Dermis microvascular lymphatic vessel endothelial cell (primary cell): ENCODE results near the gene CAMTA1. TPM values are rescaled to one million over a fixed set of nuclear protein-coding genes. Genes with fewer than 3 reads are reported as not detected.

Source experiments
- DNase-seq, 2 donors: peaks; one replicate each; pipeline versions ENCODE4 v3.0.0 to v3.0.0-alpha.2; 2010; ENCODE audit warnings: low read depth in 2 of 2
- total RNA-seq: library from RNA; depleted of rRNA; stranded (reverse); fragments of >200 nt; gene quantifications from 2 replicates; pipeline ENCODE4 v1.2.1, GENCODE V29; 2014

The CAMTA1 gene
- total RNA-seq, 1 donor from 2014 or later: 33.9 TPM

DNA sequence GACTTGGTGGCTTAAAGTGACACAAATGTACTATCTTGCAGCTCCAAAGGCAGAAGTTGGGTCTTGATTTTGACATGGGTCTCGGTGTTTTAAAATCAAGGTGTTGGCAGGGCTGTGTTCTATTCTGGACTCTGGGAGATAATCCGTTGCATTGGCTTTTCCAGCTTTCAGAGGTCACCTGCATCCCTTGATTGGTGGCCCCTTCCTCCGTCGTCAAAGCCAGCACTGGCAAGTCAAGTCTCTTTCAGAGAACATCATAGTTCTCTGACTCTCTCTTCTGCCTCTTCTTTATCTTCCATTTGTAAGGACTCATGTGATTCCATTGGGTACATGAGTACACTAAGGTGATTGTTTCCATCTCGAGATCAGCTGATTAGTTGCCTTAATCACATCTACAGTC, 172.1 kb downstream of the CAMTA1 start:
- DNase-seq: no peak

DNA sequence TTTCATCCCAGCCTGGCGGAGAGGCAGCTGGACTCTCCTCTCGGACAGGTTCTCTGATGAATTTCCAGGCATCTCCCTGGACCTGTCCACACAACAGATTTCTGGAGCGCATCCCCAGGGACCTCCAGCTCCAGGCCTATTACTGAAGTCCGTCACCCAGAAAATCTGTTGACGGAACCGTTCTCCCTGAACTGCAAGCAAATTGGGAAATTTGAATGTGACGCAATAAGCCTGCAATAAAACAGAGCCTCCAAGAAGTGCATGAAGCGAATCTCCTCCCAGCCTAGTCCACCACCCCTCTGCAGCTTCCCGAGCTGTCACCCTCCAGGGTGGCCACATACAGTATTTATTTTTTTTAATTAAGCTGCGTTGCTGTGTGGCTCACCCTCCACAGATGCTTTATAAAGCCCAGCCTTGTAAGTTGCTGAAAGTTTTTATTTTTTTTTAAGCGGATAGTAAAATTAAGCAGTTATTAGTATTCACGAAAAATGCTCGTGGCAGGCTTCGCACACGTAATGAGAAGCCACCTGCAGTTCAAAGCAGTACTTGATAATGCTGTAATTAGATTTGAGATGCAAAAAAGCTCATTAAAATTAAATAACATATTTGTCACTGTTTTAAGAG, 173.3 kb downstream of the CAMTA1 start:
- no peak for DNase-seq

DNA sequence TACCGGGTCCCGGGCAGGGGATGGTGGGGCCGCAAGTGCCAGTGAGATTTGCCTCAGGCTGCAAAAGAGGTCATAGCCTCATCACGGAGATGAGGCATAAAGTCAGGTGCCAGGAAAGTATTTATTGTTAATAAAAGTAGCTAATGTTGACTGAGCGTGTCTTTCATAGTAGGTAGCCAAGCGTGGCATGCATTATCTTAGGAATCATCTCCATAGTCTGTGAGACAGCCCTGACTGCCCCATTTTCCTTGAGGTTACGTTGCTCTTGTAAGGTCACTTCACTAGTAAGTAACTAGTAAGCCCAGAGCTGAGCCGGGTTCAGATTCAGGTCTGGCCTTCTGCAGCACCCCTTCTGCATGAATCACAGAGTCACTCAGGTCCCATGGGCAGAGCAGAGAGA, 174.2 kb downstream of the CAMTA1 start:
- no peak for DNase-seq

DNA sequence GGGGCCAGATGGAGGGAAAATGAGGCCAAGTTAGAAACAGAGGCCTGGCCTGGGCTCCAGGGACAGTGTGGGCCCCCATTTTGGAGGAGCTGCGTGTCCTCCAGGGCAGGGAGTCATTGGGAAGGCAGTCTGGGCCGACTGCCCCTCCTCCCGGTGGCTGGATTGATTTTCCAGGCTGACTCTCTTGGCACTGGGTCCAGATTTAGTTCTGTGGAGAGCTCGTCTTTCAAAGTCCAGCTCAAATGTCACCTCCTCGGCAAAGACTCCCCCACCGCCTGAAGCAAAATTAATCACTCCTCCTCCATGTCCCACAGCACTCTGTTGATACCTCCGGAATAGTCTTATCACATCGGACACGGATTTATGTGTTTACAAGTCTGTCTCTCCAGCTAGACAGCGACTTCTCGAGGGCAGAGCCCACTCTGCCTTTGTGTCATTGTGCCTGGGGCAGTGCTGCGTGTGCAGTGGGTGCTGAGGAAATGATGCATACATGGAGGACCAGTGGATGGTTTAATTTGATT, 175.1 kb downstream of the CAMTA1 start:
- no peak for DNase-seq

DNA sequence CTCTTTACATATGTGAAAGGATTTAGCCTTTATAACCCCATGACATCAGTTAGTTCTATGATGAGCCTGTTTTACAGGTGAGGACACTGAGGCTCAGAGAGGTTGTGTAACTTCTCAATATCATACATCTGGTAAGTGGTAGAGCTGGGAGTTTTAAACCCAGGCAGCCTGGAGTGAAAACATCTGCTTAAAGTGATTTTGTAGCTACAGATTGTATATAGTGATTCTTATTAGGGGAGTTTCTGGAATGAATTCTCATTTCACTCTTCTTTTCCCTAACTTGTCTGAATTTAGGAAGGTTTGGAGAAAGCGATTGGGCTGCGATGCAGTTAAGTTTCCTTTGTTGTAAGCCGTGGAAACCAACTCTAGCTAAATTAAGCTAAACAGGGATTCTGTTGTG, 175.6 kb downstream of the CAMTA1 start:
- no peak for DNase-seq

DNA sequence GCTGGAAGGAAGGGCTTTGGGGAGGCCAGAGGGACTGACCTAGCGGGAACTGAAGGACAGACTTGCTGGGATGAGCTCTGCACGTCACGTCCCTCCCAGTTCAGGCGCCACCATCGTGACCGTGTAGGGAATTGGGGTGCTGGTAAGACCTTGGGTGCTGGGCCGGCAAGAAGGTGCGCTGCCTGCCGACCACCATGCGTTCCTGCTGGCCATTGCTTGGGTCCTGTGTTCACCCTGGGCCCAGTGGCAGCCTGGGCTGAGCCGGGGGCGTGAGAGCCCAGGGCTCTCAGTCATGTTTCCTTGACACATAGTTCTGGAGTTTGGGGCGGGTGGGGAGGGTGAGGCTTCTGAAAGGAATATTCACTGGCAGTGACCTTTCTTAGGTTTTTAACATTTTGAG, 176.0 kb downstream of the CAMTA1 start:
- no peak for DNase-seq

DNA sequence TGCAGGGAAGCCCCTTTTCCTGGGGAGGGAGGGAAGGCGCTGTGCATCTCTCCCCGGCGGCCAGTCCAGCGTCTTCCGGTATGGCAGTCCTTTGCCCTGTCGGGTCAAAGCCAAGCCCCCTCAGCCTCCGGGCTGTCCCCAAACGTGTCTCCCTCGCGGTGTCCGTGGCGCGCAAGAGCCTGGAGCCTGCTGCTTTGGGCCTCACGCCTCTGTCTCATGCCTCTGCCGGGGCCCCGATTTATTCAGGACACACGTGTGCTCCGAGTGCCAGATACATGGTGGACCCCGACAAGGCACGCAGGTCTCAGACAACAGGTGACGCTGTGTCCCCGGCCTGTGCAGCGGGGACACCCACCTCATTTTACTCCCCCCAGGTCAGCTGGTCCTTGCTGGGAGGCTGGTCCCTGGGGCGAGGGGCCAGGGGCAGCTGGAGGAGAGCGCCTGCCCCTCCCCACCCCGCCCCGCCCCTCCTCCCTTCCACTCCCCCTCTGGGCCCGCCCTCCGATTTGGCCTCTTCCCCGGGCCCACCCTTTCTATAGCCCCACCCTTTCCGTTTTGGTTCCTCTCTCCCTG, 176.7 kb downstream of the CAMTA1 start:
- no peak for DNase-seq

DNA sequence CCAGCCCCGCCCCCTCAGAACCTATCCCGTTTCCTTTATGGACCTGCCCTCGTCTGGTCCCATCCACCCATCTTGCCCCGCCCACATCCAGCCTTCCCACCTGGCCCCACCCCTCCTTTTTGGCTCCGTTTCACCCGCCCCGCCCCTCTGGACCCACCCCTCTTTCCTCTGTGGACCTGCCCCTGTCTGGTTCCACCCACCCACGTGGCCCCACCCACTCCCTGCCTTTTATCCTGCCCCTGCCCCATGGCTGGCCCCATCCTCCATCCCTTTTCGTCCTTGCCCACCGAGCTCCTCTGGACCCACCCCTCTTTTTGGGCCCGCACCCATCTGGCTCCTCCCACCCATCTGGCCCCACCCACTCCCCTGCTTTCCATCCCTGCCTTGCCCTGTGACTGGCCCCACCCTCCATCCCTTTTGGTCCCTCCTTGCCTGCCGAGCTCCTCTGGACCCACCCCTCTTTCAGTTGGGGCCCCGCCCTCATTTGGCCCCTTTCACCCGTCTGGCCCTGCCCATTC, 177.3 kb downstream of the CAMTA1 start:
- no peak for DNase-seq

DNA sequence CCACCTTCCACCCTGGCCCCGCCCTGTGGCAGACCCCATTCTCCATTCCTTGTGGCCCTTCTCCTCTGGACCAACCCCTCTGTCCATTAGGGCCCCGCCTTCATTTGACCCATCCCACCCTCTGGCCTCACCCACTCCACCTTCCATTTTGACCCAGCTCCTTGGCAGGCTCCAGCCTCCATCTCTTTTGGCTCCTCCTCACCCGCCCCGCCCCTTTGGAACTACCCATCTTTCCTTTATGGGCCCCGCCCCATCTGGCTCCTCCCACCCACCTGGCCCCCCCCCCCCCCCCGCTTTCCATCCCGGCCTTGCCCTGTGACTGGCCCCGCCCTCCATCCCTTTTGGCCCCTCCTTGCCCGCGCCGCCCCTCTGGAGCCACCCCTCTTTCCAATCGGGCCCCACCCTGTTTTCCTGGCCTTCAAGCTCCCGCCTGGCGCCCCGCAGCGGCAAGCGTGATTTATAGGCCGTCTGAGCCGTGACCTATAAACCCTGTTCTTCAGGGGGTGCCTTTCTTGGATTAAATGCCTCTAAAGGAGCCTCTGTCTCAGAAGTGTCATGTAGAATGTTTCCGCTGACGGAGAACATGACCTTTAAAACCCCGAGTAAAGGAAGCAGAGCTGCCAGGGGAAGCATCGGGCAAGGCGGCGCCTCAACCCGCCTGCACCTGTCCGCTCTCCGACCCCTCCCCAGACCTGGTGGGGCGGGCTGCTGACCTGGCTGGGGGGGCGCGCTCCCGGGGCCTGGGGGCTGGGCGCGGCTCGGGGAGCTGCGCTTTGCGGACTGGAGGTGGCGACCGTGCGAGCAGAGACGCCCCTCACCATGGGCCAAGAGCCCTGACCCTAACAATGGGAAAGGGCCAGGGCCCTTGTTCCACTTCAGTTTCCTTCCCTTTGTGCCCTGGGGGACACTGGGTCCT, 178.0 kb downstream of the CAMTA1 start:
- peak in 1 of 2 donors; percentile 10 for DNase-seq

DNA sequence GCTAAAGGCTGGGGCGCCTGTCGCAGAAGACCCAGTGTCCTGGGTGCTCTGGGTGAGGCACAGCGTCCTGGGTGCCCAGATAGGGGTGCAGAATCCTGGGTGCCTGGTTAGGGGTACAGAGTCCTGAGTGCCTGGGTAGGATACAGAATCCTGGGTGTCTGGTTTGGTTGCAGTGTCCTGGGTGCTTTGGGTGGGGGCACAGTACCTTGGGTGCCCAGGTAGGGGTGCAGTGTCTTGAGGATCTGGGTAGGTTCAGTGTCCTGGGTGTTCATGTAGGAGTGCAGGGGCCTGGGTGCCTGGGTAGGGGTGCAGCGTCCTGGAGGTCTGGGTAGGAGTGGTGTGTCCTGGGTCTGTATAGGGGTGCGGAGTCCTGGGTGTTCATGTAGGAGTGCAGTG, 178.7 kb downstream of the CAMTA1 start:
- no peak for DNase-seq

DNA sequence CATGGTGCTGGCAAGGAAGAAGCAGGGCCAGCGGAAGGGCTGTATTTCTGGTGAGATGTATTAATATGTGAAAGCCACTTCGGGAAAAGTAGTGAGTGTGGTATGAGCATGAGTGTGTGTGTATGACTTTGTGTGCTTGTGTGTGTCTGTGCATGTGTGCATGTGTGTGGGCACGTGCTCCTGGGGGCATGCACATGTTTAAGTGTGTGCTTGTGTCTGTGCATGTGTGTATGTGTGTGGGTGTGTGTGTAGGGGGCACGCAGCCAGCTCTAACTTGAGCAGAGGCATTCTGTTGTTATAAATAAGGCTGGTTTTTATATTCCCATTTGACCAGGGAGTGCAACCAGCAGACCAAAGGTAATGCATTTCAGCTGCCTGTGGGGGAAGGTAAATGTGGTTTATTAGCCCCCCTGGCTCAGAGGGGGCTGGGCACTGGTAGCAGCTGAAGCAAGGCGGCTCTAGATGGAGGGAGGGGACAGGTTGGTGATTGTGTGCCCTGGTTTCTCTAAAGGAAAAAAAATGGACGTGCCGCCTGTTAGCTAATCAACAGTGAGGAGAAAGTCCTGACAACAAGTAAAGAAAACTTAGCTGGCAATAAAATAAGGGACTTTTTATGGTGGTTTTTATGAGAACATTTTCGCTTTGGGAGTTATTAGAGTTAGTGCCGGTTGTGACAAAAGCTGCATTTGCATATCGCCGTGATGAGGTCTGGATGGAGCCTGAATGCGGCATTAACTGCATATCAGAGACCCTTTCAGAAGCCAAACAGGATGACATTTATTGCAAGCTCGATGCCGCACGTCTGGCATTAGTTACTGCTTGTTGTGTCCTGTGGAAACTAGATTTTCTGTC, 180.1 kb downstream of the CAMTA1 start:
- DNase-seq: no peak

DNA sequence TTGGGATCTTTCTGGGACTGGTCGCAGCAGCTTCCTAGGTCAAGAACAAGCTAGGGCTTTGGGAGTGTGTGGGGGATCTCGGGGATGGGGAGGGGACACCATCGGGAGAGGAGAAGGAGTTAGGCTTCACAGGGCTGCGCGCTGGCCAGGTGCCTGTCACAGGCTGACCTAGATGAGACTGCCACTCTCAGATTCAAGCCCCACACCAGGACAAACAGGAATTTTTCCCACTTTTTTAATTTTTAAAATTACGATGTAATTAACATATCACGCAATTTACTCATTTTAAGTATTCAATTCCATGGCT, 180.6 kb downstream of the CAMTA1 start:
- no peak for DNase-seq

DNA sequence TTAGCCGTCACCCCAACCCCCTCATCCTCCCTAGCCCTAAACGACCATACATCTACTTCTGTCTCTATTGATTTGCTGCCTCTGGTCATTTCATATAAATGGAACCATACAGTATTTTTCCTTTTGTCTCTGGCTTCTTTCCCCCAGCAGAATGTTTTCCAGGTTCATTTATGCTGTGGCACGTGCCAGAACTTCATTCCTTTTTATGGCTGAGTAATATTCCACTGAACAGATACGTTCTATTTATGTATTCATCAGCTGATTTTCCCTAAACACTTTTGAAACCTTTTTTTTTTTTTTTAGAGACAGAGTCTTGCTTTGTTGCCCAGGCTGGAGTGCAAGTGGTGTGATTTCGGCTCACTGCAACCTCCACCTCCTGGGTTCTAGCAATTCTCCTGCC, 181.1 kb downstream of the CAMTA1 start:
- no peak for DNase-seq

DNA sequence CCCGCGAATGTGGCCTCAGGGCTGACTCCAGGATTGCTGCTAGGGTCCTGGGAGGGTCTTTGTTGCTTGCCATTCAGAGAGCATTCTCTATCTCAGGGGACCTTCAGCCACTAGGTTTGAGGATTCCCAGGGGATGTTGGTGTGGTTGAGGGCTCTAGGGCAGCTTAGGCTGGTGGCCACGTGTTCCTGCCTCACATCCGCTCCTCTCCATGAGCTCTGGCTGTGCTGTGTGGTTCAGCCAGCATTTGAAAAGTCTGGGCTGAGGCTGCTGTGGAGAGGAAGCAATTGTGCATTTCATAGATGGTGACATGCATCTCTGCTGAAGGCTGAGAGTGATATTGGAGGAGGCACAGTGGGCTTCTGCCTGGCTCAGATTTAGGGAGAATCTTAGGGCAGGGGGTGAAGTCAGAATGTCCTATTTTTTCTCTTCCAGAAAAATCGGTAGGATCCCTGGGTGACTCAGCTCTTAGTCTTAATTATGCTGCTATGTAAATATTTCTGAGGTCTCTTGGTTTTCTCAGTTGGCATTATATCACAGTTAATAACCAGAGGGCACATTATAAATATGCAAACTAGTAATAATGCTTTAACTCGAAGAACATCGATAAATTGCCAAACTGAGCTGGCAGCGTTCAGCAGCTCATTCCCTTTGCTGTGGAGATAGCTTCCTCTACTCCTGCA, 182.3 kb downstream of the CAMTA1 start:
- no peak for DNase-seq

DNA sequence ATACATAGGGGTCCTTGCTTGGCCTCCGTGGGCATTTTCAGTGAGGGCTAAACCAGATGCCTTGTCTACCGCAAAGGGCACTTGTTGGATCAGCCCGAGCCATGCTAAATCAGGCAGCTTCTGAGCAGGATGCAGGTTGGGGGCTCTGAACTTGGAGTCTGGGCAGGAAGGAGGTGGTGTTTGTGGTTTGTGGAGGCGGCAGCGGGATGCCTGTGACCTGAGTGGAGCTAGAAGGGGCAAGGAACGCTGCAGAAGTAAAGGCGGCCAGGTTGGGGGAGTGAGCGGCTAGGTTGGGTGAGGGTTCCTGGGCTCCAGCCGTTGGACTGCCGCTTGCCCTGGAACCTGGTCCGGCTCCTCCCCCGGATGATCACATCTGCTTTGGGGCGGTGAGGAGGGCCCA, 183.9 kb downstream of the CAMTA1 start:
- DNase-seq: no peak

DNA sequence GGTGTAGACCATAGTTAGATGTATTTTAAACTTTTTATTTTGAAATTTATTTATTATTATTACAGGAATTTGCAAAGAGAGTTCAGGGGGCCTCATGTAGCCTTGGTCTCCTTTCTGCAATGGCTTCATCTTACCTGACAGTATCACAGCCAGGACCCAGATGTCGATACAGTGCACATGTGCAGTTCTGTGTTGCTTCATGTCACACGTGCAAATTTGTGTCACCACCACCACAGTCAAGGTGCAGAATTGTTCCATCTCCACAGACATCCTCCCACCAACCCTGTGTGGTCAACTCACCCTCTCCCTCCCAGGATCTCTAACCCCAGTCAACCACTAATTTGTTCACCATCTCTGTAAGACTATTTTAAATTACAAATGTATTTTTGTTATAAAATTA, 184.5 kb downstream of the CAMTA1 start:
- no peak for DNase-seq

DNA sequence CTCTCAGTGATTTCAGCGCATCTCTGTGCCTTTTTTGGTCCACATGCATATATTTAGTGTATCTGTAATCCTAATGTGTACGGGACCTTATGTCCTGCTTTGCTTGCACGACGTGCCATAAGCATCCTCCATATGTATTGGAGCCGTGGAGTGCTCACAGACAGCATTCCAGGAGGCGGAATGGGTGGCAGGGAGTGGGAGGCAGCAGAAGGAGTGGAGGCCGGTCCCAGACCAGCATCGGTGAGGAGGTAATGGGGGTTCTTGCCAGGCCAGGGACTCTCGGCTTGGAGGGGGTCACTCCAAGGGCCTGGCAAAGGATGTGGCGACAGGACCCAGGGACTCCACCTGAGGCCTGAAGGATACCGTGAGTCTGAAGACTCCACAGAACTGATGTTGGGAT, 185.0 kb downstream of the CAMTA1 start:
- DNase-seq: no peak

DNA sequence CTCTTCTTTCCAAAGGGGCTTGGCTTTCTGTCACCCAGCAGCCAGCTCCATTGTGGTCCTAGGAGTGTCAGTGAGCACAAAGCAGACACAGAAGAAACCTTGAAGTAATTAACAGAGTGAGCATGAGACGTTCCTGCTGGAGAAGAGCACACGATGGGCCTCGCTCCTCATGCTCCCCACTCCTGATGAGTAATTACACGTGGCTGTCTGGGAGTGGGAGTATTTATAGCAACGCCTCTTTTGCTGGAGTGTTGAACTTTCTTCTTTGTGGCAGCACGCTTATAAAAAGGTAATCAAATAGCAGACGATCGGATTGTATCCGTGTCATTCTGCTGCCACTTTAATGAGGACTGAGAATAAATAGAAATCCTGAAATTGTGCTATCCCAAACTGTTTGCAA, 185.8 kb downstream of the CAMTA1 start:
- no peak for DNase-seq

DNA sequence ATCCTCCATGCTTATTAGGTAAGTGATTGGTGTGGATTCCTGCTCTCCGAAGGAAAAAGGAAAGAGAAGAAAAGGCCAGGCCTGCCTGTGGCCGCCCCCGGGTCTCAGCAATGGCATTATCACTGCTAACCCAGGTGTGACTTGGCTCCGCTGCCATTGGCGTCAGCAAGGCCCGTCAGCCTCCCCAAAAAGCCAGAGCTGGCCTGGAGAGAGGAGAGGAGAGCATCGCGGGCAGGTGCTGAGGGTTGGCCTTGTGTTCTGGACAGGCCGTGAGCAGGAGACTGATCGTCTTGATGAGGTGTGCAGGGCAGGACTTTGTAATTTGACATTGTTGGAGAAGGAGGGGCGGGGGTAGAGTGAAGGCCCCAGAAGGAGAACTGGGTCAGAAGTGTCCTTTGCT, 186.4 kb downstream of the CAMTA1 start:
- DNase-seq: no peak

DNA sequence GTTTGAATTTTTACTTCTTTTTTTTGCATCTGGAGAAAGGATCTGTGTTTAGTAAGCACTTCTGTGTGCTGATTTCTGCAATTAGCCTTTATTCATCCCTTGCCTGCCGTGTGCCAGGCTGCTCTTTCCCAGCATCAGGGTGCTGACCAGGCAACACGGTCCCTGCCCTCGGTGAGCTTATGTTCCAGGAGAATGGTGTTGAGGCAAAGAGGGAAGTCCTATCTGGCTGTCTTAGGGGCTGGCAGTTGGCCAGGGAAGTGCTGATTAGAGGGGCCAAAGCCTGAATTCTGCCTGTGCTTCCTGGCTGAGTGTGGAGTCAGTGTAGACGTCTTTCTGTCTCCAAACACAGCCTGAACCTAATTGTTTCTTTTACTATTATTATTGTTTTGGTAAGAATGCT, 187.1 kb downstream of the CAMTA1 start:
- no peak for DNase-seq
